GM18870 (cell line): ENCODE results near the gene AMIGO3.
"Not testable (repeated sequence)": the region's sequence is repeated elsewhere in the genome, so short reads cannot be mapped to it uniquely, and the experiment has no call there.

Source experiments
- ATAC-seq: cut with Tn5 transposase; IDR thresholded peaks from one replicate; pipeline ENCODE4 v1.9.1; 2021; ENCODE audit warnings: moderate library complexity; ENCODE audit not compliant: unreplicated experiment

Gene AMIGO3

DNA sequence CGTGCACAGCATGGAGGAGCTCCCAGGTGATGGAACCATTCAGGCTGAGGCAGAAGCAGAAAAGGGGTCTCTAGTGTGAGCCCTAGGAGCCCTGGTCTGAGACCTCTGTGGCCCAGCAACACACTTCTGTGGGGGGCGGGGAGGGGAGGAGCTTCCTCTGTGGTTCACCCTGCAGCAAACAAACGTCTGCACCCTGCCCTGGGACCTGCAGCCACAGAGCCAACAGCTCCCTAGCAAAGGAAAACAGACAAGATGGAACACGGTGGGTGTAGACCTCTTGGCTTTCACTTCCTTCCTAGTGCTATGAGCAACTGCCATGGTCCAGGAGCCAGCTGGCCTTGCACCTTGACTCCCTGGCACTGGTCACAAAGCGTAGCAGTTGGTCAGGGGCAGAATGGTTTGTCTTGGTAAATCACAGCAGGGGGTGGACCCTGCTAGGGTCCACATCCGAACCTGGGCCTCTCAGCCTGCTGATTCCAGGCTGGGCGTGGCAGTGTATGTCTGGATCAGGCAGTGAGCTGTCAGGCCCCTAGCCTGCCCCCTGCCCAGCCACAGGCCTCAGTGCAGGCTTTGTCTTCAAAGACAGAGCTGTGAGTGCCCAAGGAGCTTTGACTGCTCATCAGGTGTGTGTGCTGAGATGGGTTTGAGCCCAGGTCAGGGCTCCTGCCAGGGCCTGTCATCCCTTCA, 6.7 kb downstream of the AMIGO3 start:
- no peak for ATAC-seq

DNA sequence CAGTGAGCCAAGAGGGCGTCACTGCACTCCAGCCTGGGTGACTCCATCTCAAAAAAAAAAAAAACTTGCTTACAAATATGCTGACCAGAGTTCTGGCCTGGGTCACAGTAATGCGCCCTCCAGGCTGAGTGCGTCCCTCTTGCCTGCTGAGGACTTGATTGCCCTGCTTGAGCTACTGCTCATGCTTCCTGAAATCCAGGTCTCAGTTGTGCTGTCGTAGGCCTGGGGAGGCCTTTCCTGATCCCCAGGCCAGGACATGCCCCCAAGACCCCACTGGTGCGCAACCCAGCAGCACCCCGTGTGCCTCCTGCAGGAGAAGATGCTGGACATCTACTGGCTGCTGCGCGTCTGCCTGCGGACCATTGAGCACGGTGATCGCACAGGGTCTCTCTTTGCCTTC, 7.3 kb downstream of the AMIGO3 start:
- ATAC-seq: no peak

DNA sequence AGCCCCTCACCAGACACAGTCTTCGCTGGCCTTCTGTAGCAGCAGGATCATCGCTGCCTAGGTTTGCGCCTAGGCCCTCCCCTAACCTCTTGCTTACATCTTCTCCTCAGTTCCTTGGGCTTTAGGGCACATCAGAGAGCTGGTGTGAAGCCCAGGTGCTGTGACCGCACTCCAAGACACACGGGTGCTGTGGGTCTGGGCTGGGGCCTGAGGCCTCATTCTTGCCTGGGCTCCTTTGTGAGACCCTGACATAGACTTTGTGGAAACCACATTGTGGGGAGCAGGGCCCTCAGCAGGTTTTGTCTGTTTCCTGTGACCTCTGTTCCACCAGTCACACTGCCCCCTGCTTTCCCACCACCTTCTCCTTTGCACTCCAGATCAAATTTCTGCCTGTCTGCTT, 8.0 kb downstream of the AMIGO3 start:
- no peak for ATAC-seq

DNA sequence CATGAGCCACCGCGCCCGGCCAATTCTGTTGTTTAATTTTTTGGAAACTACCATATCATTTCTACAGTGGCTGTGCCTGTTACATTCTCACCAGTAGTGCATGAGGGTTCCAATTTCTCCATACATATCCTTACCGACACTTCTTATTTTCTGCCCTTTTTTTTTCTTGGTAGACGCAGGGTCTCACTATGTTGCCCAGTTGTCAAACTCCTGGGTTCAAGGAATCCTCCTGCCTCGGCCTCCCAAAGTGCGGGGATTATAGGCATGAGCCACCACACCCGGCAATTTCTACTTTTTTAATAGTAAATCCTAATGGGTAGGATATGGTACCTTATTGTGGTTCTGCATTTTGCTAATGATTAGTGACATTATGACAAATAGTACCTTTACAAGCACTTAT, 9.6 kb downstream of the AMIGO3 start:
- no peak for ATAC-seq

DNA sequence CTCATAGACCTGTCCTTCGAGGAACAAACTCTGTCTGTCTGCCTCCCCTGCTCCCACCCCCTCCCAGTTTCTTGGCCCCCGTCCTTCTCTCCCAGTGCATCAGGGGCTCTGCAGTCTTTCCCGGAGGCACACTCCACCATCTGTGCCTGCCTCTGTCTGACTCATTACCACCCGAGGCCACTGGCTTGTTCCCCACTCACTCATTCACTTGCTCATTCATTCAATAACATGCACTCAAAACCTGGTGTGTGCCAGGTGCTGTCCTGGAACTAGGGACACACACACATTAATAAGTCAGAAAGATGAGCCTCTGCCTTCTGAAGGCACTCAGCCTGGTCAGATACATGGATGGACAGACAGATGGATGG, 12.4 kb downstream of the AMIGO3 start:
- no peak for ATAC-seq

DNA sequence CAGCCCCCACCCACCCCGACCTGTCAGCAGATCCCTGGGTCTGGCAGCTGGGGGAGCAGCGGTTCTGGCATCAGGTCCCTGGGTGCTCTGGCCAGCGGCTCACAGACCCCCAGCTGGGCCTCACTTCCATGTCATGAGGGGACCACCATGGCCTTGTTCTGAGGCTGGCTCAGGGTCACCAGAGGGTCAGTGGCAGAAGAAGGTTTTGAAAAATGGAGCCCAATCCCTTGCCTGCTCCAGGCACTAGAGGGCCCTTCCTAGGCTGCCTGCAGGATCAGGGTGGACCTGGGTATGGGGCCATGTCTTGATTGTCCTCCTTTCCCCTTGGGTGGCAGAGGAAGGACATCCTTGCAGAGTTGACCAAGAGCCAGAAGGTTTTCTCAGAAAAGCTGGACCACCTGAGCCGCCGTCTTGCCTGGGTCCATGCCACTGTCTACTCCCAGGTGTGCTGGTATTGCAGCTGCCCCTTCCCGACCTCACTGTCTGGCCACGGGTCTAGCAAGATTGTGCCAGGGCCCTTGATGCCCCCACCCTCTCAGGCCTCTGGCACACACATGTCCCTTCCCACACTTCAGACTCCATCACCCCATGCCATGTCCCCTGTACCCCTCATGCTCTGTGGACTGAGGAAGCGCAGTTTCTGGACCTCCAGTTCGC, 12.9 kb downstream of the AMIGO3 start:
- ATAC-seq: no peak

DNA sequence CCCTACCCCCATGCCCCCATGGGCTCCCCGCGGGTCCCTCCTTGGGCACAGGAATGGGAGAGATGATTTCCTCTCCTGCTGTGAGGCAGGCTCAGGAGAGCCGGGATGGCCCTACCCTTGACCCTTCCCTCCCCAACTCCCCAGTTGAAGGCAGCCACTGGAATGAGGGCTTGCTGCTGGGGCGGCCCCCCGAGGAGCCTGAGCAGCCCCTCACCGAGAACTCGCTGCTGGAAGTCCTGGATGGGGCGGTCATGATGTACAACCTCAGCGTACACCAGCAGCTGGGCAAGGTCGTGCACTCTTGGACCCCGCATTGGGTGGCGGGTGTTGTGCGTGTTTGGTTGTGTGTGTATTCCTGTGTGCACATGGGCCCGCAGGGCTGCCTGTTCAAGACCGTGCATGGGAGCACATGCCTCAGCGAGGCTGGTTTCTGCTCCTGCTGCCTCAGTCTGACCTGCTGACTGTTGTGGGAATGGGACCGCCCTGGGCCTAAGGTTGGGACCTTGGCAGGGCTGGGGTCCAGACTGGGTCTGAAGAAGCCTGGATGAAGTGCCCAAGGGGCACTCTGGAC, 14.0 kb downstream of the AMIGO3 start:
- ATAC-seq: no peak

DNA sequence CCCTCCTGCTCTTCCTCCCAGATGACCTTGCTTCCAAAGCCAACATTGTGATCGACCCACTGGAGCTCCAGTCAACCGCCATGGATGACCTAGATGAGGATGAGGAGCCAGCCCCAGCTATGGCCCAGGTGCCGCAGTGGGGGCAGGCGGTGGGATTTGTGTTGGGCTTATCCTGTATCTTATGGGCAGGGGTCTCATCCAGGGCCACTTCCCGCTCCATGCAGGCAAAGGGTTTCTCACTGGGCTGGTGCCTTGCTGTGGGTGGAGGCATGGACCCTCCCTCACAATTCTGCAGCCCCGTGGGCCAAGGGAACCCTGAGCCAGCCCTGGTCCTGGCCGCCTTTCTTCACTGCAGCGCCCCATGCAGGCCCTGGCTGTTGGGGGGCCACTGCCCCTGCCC, 14.9 kb downstream of the AMIGO3 start:
- no peak for ATAC-seq

DNA sequence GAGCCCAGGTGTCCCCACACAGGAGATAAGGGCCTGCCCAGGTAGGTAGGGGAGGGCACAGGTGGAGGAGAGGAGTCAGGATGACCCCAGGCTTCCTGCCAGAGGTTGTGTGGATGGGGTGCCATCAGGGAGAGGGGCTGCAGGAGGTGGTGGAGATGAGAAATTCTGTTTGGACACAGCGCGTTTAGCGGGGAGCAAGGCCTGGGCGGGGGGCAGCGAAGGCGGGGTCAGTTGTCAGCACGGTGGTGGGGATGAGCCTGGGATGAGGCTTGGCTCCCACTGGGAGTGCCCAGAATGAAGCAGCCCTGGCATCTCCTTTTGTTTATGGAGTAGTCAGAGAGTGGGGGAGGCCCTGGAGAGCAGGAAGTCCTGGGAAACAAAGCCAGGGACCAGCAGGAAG, 15.5 kb downstream of the AMIGO3 start:
- no peak for ATAC-seq

DNA sequence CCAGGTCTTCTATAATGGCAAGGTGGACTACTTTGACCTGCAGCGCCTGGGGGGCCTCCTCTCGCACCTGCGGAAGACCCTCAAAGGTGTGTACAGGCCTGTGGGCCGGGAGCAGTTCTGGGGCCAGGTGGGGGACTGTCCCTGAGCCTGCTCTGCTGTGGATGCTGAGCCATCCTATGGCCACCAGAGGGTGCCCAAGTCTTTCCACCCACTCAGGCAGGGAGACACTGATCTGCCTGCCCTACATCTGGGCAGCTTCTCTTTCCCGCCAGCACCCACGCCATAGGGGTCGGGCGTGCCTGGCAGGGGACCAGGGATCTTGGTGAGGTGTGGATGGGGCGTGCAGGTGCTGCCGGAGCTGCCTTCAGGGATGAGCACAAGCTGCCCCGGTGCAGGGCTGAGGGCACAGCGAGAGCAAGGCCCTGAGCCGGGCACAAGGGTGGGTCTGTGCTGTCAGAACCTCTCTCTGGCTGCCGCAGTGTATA, 16.0 kb downstream of the AMIGO3 start:
- no peak for ATAC-seq

DNA sequence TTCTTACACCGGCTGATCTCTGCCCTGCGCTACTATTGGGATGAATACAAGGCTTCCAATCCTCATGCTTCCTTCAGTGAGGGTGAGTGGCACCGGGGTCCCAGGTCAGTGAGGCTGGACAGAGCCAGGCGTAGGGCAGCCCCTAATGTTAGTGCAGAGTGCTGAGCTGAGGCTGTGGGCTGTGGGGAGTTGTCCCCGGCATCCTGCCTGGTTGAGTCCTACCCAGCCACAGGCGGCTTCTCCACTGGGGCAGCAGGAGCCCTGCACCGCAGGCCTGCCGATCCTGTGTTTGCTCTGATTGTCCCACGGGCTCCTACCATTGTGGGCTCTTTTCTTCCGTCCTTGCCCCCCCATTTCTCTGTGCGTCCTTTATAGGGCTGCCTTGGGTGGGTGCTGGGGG, 16.8 kb downstream of the AMIGO3 start:
- ATAC-seq: no peak

DNA sequence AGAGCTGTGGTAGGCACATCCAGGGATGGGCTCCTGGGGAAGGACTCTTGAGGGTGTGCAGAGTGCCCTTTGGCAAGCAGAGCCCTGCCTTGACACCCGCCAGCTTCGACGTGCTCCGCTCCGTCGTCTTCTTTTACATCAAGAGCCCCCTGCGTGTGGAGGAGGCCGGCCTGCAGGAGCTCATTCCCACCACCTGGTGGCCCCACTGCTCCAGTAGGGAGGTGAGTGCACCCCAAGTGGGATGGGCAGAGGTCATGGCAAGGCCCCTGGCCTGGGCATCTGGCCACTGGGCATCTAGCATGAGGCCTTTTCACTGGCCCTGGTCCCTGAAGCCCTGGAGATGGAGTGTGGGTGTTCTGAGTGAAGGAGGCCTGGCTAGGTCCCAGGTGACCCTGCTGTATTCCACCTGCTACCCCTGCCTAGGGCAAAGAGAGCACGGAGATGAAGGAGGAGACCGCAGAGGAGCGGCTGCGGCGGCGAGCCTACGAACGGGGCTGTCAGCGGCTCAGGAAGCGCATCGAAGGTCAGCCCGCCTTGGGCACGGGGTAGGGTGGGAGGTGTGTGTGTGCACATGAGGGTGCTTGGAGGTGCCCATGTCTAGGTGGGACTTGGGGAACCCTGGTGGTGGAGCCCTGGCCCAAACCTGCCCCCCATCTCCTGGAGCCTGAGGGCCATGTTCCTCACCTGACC, 18.0 kb downstream of the AMIGO3 start:
- ATAC-seq: no peak

DNA sequence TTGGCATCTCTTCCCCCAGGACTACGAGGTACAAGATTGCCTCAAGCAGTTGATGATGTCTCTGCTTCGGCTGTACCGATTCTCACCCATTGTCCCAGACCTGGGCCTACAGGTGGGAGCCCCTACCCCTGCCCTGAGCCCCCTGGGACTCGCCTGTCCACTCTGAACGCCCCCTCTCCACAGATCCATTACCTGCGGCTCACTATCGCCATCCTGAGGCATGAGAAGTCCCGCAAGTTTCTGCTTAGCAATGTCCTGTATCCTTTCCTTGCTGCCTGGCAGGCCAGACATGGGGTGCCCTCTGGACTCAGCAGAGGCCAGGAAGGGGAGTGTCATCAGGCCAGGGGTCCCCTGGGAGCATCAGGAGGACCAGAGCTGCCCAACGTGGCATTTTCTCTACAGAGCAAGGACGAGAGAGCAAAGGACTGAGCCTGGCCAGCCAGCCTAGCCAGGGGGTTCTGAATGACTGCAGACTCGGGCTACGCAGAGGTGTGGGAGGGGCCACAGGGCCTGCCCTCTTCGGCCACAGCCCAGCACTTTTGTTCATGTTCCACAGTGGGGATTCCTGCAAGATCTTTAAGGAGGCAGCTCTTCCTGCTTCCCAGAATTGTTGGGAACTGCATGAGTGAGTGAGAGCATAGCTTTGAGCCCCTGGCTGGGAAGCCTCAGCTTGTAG, 18.9 kb downstream of the AMIGO3 start:
- no peak for ATAC-seq

DNA sequence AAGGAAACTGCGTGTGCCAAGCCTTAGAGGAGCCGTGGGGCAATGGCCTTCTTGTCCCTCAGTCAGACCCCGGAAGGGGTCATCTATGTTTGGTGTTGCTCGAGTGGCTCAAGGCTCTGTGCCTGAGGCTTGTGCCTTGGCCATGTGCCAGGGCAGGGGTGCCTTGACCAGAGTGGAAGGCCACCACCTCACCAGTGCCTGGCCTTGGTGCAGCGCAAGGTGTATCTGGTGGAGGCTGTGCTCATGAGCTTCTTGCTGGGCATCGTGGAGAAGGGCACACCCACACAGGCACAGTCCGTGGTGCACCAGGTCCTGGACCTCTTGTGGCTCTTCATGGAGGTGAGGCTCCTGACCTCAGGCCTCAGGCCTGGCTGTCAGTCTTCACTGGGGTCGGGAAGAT, 19.5 kb downstream of the AMIGO3 start:
- no peak for ATAC-seq

DNA sequence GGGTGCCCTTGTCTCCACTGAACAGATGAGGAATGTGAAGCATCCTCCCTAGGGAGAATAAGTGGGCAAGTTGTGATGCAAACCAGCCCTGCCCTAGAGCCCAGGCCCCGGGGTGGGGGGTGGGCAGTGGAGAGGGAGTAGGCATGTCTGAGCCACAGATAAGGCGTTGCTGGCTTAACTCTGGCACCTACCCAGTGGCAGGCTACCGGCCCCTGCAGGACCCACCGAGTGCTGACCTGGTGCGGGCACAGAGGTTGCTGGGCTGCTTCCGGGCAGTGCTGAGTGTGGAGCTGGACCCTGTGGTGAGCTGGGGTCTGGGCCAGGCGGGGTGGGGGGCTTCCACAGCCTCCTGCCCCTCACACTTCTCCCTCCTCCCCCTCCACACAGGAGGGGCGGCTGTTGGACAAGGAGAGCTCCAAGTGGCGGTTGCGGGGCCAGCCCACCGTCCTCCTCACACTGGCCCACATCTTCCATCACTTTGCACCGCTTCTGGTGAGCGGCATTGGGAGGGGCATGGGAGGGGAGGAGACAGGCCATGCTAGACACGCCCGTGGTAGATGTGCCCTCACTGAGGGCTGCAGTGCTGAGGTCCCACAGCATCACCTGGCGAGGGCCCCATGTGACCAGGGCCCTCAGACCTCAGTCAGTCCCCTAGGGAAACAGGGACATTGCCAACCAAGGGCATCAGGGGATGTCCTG, 20.1 kb downstream of the AMIGO3 start:
- ATAC-seq: no peak

DNA sequence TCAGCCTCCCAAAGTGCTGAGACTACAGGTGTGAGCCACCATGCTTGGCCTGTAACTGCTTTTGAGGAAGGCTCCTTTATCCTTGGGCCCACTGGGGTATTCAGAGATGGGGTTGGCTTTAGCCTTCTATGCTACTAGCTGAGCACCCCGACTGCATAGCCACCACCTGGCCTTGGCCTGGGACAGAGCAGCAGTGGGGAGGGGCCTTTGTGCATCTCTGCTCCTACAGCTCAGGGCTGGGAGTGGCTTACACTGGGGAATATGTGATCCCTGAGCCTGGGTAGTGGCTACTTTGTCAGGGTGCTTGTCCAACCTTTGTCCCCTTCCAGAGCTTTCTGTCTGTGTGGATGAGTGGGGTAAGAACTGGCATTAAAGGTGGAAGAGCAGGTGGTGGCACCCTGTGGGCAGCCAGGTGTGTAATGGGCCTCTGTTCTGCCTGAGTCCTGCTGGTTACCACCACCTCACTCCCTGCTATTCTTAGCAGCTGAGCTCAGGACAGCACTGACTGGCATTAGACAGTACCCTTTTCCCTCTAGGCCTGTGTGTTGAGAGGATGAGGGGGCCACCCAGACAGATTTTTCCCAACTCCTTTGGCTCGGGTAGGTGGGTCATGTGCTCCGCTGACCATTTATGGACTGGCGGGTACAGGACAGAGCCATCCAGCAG, 24.0 kb downstream of the AMIGO3 start:
- not testable (repeated sequence) for ATAC-seq

DNA sequence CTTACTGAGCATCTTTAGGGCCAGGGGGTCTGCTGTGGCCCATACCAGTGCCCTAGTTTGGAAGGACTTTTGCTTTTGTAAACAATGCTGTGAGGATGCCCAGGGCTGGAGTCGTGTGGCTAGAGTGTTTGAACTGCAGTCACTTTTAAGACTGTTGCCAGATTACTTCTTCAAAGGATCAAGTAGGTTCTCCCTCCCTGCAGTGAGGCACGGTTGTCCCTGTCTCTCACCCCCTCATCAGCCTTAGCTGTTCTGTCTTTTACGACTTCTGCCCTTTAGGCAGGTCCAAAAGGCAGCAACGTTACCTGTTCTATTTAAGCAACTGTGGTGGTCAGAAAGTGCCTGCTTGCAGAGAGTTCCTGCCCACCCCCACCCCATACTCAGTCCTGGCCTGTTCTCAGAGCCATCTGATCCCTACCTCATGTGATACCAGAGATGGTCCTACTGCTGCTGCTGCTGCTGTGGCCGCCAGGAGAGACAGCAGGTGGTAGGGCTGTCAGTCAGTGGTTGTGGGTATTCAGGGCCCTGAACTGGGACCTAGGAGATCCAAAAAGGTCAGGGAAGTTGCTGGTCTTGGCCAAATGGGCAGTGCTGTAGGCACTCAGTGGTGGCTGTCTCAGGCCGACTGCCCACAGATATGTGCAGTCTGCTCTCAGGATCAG, 24.9 kb downstream of the AMIGO3 start:
- not testable (repeated sequence) for ATAC-seq

DNA sequence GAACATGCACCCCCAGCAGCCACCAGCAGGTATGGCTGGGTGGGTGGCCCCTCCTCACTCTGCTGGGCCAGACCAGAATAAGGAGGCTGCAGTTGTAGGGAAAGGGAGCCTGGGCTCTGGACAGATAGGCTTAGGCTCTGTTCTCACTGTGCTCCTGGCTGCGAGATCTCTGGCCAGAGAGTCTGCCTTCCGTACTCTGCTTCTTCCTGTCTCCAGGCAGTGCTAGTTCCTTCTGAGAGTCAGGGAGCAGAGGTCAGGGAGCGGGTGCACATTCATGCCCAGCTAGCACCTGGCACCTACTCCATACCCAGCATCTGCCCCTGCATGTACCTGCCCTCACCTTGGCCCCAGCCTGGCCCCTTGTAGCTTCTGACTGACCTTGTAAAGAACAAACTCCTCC, 28.0 kb downstream of the AMIGO3 start:
- not testable (repeated sequence) for ATAC-seq

DNA sequence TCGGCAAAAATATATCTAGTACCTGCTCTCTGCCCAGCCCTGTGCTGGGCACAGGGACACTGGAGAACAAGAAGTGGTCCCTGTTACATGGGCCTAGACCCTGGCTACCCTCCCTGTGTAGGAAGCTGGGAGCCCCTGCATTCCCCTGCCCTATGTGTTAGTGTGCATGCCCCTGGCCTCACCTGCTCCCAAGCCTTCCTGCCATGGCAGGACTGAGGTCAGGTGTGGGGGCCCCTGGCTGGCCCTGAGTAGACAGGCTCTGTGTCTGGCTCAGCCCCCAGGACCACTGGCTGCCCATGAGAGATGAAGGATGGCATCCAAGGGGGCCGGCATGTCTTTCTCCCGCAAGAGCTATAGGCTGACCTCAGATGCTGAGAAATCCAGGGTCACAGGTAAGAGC, 28.6 kb downstream of the AMIGO3 start:
- ATAC-seq: not testable (repeated sequence)
